GM23248 (cell line): ENCODE results near the gene IL5.

ENCODE experiments used
- EZH2 ChIP-seq: fragments of 200-600 bp; sonication (generic); IDR thresholded peaks from 2 replicates; pipeline ENCODE4 v1.6.1; 2018; ENCODE audit warnings: antibody characterized with exemption, mild to moderate bottlenecking; ENCODE audit not compliant: insufficient read depth, poor library complexity, severe bottlenecking
- EZH2phosphoT487 ChIP-seq: fragments of 200-600 bp; sonication (generic); IDR thresholded peaks from 2 replicates; pipeline ENCODE4 v1.6.1; 2018; ENCODE audit warnings: antibody characterized with exemption, moderate library complexity, mild to moderate bottlenecking, low read depth; ENCODE audit not compliant: insufficient read depth

GRCh38 chr5:132498152-132498551, 45.2 kb downstream of the IL5 start:
- TF ChIP-seq EZH2phosphoT487: no peak
- no peak for TF ChIP-seq EZH2
